CD4-positive, alpha-beta T cell treated with Interleukin-15 for 4 hours (primary cell): ENCODE results near the gene XPO1.

Source experiments
- DNase-seq: peaks from one replicate; pipeline ENCODE4 v3.0.0-alpha.2; 2020; ENCODE audit warnings: low spot score

The XPO1 gene

GRCh38 chr2:61431345-61431744 is 106.8 kb downstream of the XPO1 start:
- DNase-seq: no peak
